Fibroblast of lung (primary cell): ENCODE data around the gene TBL1X. TPM values are rescaled to one million over a fixed set of nuclear protein-coding genes. Genes with fewer than 3 reads are reported as not detected.

Source experiments
- DNase-seq, 2 donors: peaks; one replicate each; pipeline versions ENCODE4 v3.0.0 to v3.0.0-alpha.2; 2010; ENCODE audit warnings: low read depth in 2 of 2
- H2AFZ ChIP-seq: 2 replicates; pipeline ENCODE4 v1.5.1; 2012; ENCODE audit warnings: low read length, control low read depth, inconsistent platforms
- H3K27ac ChIP-seq: 2 replicates; pipeline ENCODE4 v1.5.1; 2011; ENCODE audit warnings: low read length, control low read depth; ENCODE audit not compliant: insufficient read depth
- H3K27me3 ChIP-seq: 2 replicates; pipeline ENCODE4 v1.5.1; 2011; ENCODE audit warnings: mild to moderate bottlenecking, low read length; ENCODE audit not compliant: control insufficient read depth, insufficient read depth
- H3K36me3 ChIP-seq: 2 replicates; pipeline ENCODE4 v1.5.1; 2011; ENCODE audit warnings: low read length; ENCODE audit not compliant: control insufficient read depth, insufficient read depth
- H3K4me1 ChIP-seq: 2 replicates; pipeline ENCODE4 v1.5.1; 2011; ENCODE audit warnings: low read length; ENCODE audit not compliant: control insufficient read depth, insufficient read depth; ENCODE audit errors: extremely low read depth
- H3K4me2 ChIP-seq: 2 replicates; pipeline ENCODE4 v1.5.1; 2011; ENCODE audit warnings: low read length, control low read depth; ENCODE audit not compliant: insufficient read depth; ENCODE audit errors: extremely low read depth
- H3K4me3 ChIP-seq, 4 experiments: fragments of 200-600 bp in 1 of 4; sonication (generic) in 1 of 4; replicated peaks in 1 of 4; 2 replicates each; pipeline ENCODE4 v1.5.1; 2011 to 2016; ENCODE audit warnings: low read length in 4 of 4, low read depth in 3 of 4, mild to moderate bottlenecking in 3 of 4, control low read depth in 2 of 4, inconsistent platforms in 1 of 4, mixed read lengths in 1 of 4; ENCODE audit not compliant: insufficient read depth in 1 of 4; ENCODE audit errors: control extremely low read depth in 1 of 4
- H3K79me2 ChIP-seq: 2 replicates; pipeline ENCODE4 v1.5.1; 2012; ENCODE audit warnings: mild to moderate bottlenecking, low read length, inconsistent platforms; ENCODE audit not compliant: control insufficient read depth, insufficient read depth
- H3K9ac ChIP-seq: 2 replicates; pipeline ENCODE4 v1.5.1; 2011; ENCODE audit warnings: mild to moderate bottlenecking, low read length, control low read depth; ENCODE audit not compliant: insufficient read depth
- H3K9me3 ChIP-seq: 2 replicates; pipeline ENCODE4 v1.5.1; 2012; ENCODE audit warnings: low read depth, low read length; ENCODE audit not compliant: control insufficient read depth, insufficient read depth
- H4K20me1 ChIP-seq: 2 replicates; pipeline ENCODE4 v1.5.1; 2011; ENCODE audit warnings: low read length; ENCODE audit not compliant: control insufficient read depth, insufficient read depth; ENCODE audit errors: extremely low read depth
- EZH2 ChIP-seq: IDR thresholded peaks from 2 replicates; pipeline ENCODE4 v1.5.1; 2012; ENCODE audit warnings: low read length, control low read depth, mild to moderate bottlenecking; ENCODE audit errors: missing control alignments
- polyA plus RNA-seq, 2 donors: library from polyadenylated mRNA; depleted of rRNA in 1 of 2; stranded (reverse) in 1 of 2; unstranded in 1 of 2; fragments of >200 nt; gene quantifications; 2 replicates each; pipeline ENCODE4 v1.2.1, GENCODE V29; 2011 to 2012; ENCODE audit warnings: missing spikeins in 1 of 2
- total RNA-seq: library from RNA; depleted of rRNA; stranded (reverse); fragments of >200 nt; gene quantifications from 2 replicates; pipeline ENCODE4 v1.2.1, GENCODE V29; 2014
- TF ChIP-seq, protein P1 (sequence below), 2 donors: IDR thresholded peaks in 1 of 2; conservative IDR thresholded peaks in 1 of 2; 1 replicate in 1 of 2; 2 replicates in 1 of 2; pipeline ENCODE4 v1.5.1; 2011 to 2012; ENCODE audit warnings: low read length in 2 of 2, control low read depth in 1 of 2, inconsistent platforms in 1 of 2, low read depth in 1 of 2, mild to moderate bottlenecking in 1 of 2

TBL1X gene
- total and polyA plus RNA-seq, 2 donors (not counting 1 experiment from before 2014, with no cell fraction given): 25.8 to 29.4 TPM

DNA sequence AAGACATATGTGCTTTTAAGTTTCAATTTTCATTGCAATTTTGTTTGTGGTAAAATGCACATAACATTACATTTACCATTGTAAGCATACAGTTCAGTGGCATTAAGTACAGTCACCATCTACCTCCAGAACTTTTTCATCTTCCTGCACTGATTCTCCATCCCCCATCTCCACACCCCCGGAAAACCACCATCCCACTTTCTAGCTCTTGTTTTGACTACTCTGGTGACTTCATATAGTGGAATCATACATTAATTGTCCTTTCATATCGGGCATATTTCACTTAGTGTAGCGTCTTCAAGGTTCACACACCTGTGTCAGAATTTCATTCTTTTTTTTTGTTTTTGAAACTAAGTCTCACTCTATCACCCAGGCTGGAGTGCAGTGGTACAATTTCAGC, 157.3 kb downstream of the TBL1X start:
- H3K27me3 ChIP-seq: no peaks in the 10 kb centered on the region
- H3K9ac ChIP-seq: no peak overlapping the region
- H3K4me2 ChIP-seq: no peak overlapping the region
- no peak for DNase-seq
- no peak overlapping the region for H3K4me3 ChIP-seq
- no peaks in the 10 kb centered on the region for H3K9me3 ChIP-seq
- H3K4me1 ChIP-seq: no peaks in the 10 kb centered on the region
- no peak overlapping the region for H2AFZ ChIP-seq
- no peaks in the 10 kb centered on the region for H3K79me2 ChIP-seq
- H3K36me3 ChIP-seq: no peaks in the 10 kb centered on the region
- TF ChIP-seq EZH2: no peak
- TF ChIP-seq, protein P1, sequence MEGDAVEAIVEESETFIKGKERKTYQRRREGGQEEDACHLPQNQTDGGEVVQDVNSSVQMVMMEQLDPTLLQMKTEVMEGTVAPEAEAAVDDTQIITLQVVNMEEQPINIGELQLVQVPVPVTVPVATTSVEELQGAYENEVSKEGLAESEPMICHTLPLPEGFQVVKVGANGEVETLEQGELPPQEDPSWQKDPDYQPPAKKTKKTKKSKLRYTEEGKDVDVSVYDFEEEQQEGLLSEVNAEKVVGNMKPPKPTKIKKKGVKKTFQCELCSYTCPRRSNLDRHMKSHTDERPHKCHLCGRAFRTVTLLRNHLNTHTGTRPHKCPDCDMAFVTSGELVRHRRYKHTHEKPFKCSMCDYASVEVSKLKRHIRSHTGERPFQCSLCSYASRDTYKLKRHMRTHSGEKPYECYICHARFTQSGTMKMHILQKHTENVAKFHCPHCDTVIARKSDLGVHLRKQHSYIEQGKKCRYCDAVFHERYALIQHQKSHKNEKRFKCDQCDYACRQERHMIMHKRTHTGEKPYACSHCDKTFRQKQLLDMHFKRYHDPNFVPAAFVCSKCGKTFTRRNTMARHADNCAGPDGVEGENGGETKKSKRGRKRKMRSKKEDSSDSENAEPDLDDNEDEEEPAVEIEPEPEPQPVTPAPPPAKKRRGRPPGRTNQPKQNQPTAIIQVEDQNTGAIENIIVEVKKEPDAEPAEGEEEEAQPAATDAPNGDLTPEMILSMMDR (conservative IDR thresholded peaks at IDR 0.05 in 1 of 2, IDR thresholded peaks at IDR 0.05 in 1 of 2; ENCODE audit: low read depth in 1 of 2, low read length in 2 of 2): no peak
- H4K20me1 ChIP-seq: no peaks in the 10 kb centered on the region
- H3K27ac ChIP-seq: no peak overlapping the region

DNA sequence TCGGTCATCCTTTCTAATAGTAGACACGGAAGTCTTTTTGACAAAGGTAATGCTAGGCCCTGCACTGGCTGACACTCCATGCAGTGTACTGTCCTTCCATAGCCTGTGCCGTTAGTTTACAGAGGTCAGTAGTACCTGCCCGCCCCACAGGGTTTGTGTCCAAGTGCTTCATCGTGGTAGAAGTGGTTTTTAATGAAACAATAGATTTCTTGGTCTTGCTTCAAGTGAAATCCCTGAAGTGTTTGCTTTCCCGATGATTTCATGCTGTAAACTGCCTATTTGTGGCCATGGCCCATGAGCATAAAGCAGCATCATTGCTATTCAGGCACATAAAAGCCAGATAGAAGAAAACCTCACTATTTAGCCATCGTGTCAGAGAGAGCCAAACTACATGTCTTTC, 161.5 kb downstream of the TBL1X start:
- peaks cover 3% of the 10 kb centered on the region for H3K4me1 ChIP-seq
- TF ChIP-seq, protein P1 (conservative IDR thresholded peaks at IDR 0.05 in 1 of 2, IDR thresholded peaks at IDR 0.05 in 1 of 2; ENCODE audit: low read depth in 1 of 2, low read length in 2 of 2): no peak
- TF ChIP-seq EZH2: no peak
- no peaks in the 10 kb centered on the region for H3K27me3 ChIP-seq
- H3K4me2 ChIP-seq: no peak overlapping the region
- H3K36me3 ChIP-seq: no peaks in the 10 kb centered on the region
- peak in 1 of 2 donors; percentile 53 for DNase-seq
- no peak overlapping the region for H3K9ac ChIP-seq
- no peaks in the 10 kb centered on the region for H3K79me2 ChIP-seq
- H4K20me1 ChIP-seq: no peaks in the 10 kb centered on the region
- no peak overlapping the region for H2AFZ ChIP-seq
- no peak overlapping the region for H3K27ac ChIP-seq
- H3K9me3 ChIP-seq: no peaks in the 10 kb centered on the region
- no peak overlapping the region for H3K4me3 ChIP-seq

DNA sequence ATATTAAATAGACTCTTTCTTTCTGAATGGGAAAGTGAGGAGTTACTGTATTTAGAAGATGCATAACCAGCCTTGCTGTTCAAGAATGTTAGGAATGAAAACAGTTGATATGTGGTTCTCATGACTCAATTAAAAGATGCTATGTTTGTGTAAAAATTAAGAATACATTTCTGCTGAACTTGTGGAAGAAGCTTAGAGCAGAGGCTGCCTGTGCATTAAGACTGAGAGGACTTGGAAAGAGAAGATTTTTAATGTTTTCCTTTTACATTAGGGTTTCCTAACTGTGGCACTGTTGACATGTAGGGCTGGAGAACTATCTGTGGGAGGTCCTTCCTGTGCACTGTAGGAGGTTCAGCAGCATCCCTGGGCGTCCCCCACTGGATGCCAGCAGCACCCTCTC, 163.1 kb downstream of the TBL1X start:
- H2AFZ ChIP-seq: no peak overlapping the region
- no peaks in the 10 kb centered on the region for H3K79me2 ChIP-seq
- H4K20me1 ChIP-seq: no peaks in the 10 kb centered on the region
- no peak overlapping the region for H3K9ac ChIP-seq
- H3K9me3 ChIP-seq: no peaks in the 10 kb centered on the region
- H3K4me1 ChIP-seq: peaks cover 3% of the 10 kb centered on the region
- no peak overlapping the region for H3K4me3 ChIP-seq
- peak; percentile 10 to 52 for DNase-seq
- H3K36me3 ChIP-seq: no peaks in the 10 kb centered on the region
- no peaks in the 10 kb centered on the region for H3K27me3 ChIP-seq
- H3K27ac ChIP-seq: no peak overlapping the region
- H3K4me2 ChIP-seq: peak overlapping the region; percentile 51
- no peak for TF ChIP-seq EZH2
- TF ChIP-seq, protein P1 (conservative IDR thresholded peaks at IDR 0.05 in 1 of 2, IDR thresholded peaks at IDR 0.05 in 1 of 2; ENCODE audit: low read depth in 1 of 2, low read length in 2 of 2): no peak
